ENCODE measurements around the gene KRT4. TPM values are rescaled to one million over a fixed set of nuclear protein-coding genes. Genes with fewer than 3 reads are reported as not detected.

Gene KRT4
- polyA plus RNA-seq, 3 donors, result not detected

DNA sequence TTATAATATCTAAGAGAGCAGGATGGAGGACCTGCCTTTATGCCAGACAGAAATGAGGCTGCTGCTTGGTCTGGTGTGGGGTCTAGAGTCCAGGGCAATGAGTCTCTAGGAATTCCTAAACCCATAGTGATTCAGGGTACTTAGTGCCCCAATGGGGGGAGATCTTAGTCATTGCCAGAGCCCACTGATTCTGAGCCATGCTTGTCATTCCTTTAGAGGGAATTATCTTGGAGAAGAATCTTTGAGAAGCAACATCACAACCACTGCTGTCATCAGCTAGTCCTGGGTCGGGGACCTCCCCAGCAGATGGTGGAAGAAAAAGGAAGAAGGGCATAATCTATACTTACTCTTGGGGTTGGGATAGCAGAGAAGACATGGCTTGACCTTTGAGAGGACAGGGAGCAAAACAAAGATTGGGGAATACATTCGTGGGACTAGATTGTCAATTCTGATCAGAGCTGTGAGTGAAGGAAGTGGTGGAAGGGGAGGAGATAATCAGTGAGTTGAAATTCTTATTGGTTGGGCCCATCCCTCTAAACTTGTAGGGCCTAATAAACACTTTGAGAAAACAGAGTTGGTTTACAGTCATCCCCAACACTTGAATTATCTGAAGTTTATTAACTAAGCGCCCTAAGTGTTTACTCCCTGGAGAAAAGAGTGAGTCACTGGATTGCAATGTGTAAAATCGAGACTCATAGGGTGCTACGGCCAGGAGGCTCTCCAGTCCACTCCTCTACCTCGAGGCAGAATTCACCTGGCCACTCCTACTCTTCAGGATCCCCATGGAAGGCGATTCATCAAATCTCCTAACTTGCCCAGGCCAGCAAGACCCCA is 15.0 kb downstream of the KRT4 start:
- Histone ChIP-seq H3K4me1 (ENCODE audit: control insufficient read depth in 1 of 2, insufficient read depth in 2 of 2, low read length in 2 of 2) (no peaks in the 10 kb centered on the region), H3K27me3 (ENCODE audit: control insufficient read depth in 2 of 2, insufficient read depth in 2 of 2, low read length in 2 of 2) (no peaks in the 10 kb centered on the region), H3K36me3 (replicated peaks in 1 of 2; ENCODE audit: control insufficient read depth in 1 of 2, insufficient read depth in 2 of 2, low read length in 2 of 2) (no peaks in the 10 kb centered on the region), H3K79me2 (ENCODE audit: insufficient read depth, low read length) (no peaks in the 10 kb centered on the region), H3K9ac (ENCODE audit: insufficient read depth, low read length, poor library complexity, severe bottlenecking) (no peak overlapping the region), H3K4me2 (replicated peaks; ENCODE audit: extremely low read depth, low read length, poor library complexity, severe bottlenecking) (no peak overlapping the region), H3K27ac (ENCODE audit: low read depth in 1 of 2, low read length in 2 of 2) (no peak overlapping the region), H2AFZ (ENCODE audit: insufficient read depth, low read depth, low read length, poor library complexity, severe bottlenecking) (no peak overlapping the region), H3K4me3 (replicated peaks in 1 of 3; ENCODE audit: low read depth in 2 of 3, low read length in 3 of 3) (no peak overlapping the region), H3K9me3 (replicated peaks in 1 of 2; ENCODE audit: control insufficient read depth in 1 of 2, insufficient read depth in 1 of 2, low read length in 2 of 2) (no peaks in the 10 kb centered on the region), H4K20me1 (ENCODE audit: insufficient read depth, low read length) (no peaks in the 10 kb centered on the region)
- no peak for DNase-seq
- no peak overlapping the region for H3K27ac Mint-ChIP-seq
- H3K4me3 Mint-ChIP-seq, result no peak overlapping the region
- peaks cover 0 to 2% (median 0%) of the 10 kb centered on the region in 7 donors for H3K9me3 Mint-ChIP-seq
- H3K27me3 Mint-ChIP-seq (ENCODE audit: low read depth in 3 of 3), result peaks cover 7 to 9% (median 9%) of the 10 kb centered on the region in 3 donors
- TF ChIP-seq, protein P1, sequence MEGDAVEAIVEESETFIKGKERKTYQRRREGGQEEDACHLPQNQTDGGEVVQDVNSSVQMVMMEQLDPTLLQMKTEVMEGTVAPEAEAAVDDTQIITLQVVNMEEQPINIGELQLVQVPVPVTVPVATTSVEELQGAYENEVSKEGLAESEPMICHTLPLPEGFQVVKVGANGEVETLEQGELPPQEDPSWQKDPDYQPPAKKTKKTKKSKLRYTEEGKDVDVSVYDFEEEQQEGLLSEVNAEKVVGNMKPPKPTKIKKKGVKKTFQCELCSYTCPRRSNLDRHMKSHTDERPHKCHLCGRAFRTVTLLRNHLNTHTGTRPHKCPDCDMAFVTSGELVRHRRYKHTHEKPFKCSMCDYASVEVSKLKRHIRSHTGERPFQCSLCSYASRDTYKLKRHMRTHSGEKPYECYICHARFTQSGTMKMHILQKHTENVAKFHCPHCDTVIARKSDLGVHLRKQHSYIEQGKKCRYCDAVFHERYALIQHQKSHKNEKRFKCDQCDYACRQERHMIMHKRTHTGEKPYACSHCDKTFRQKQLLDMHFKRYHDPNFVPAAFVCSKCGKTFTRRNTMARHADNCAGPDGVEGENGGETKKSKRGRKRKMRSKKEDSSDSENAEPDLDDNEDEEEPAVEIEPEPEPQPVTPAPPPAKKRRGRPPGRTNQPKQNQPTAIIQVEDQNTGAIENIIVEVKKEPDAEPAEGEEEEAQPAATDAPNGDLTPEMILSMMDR (IDR thresholded peaks at IDR 0.05), result no peak
- 92% methylated on average over 2 of the region's 7 CpGs for WGBS (ENCODE audit: insufficient coverage)
- H3K36me3 Mint-ChIP-seq, result no peaks in the 10 kb centered on the region
- H3K4me1 Mint-ChIP-seq, result no peaks in the 10 kb centered on the region
- intact Hi-C loops (cut with micrococcal nuclease), result no loop called here

DNA sequence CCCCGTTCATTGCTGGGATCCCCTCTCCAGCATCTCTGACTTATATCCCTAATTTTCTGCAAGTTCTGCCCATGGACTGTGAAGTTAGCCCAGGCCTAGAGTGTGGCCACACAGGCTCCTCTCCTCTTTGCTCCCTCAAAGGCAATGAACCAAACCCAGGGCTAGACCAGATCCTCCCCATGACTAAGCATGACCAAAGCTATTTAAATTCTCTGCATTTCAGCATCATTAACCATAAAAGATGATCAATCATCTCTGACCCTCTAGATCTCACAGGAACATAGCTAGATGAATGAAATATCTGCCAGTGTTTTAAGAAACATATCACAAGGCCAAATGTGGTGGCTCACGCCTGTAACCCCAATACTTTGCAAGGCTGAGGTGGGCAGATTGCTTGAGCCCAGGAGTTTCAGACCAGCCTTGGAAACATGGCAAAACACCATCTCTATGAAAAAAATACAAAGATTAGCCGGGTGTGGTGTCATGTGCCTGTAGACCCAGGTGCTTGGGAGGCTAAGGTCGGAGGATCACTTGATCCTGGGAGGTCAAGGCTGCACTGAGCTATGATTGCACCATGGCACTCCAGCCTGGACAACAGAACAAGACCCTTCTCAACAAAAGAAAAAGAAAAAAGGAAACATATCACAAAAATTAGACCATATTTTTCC is 15.8 kb downstream of the KRT4 start:
- H3K27me3 Mint-ChIP-seq (ENCODE audit: low read depth in 3 of 3), result peaks cover 5 to 9% (median 8%) of the 10 kb centered on the region in 3 donors
- no peak overlapping the region for H3K4me3 ChIP-seq (replicated peaks in 1 of 3; ENCODE audit: low read depth in 2 of 3, low read length in 3 of 3)
- no peak overlapping the region for H3K4me3 Mint-ChIP-seq
- no peak overlapping the region for H2AFZ ChIP-seq (ENCODE audit: insufficient read depth, low read depth, low read length, poor library complexity, severe bottlenecking)
- 100% methylated on average over 2 of the region's 4 CpGs for WGBS (ENCODE audit: insufficient coverage)
- H3K9ac ChIP-seq (ENCODE audit: insufficient read depth, low read length, poor library complexity, severe bottlenecking), result no peak overlapping the region
- H3K4me2 ChIP-seq (replicated peaks; ENCODE audit: extremely low read depth, low read length, poor library complexity, severe bottlenecking), result no peak overlapping the region
- H3K79me2 ChIP-seq (ENCODE audit: insufficient read depth, low read length), result no peaks in the 10 kb centered on the region
- H3K4me1 ChIP-seq (ENCODE audit: control insufficient read depth in 1 of 2, insufficient read depth in 2 of 2, low read length in 2 of 2), result no peaks in the 10 kb centered on the region
- peaks cover 0 to 2% (median 0%) of the 10 kb centered on the region in 7 donors for H3K9me3 Mint-ChIP-seq
- H3K27me3 ChIP-seq (ENCODE audit: control insufficient read depth in 2 of 2, insufficient read depth in 2 of 2, low read length in 2 of 2), result no peaks in the 10 kb centered on the region
- no peaks in the 10 kb centered on the region for H3K9me3 ChIP-seq (replicated peaks in 1 of 2; ENCODE audit: control insufficient read depth in 1 of 2, insufficient read depth in 1 of 2, low read length in 2 of 2)
- intact Hi-C loops (cut with micrococcal nuclease), result no loop called here
- no peaks in the 10 kb centered on the region for H3K36me3 Mint-ChIP-seq
- no peaks in the 10 kb centered on the region for H3K4me1 Mint-ChIP-seq
- H3K27ac Mint-ChIP-seq, result no peak overlapping the region
- no peak overlapping the region for H3K27ac ChIP-seq (ENCODE audit: low read depth in 1 of 2, low read length in 2 of 2)
- TF ChIP-seq, protein P1 (IDR thresholded peaks at IDR 0.05), result no peak
- no peaks in the 10 kb centered on the region for H4K20me1 ChIP-seq (ENCODE audit: insufficient read depth, low read length)
- H3K36me3 ChIP-seq (replicated peaks in 1 of 2; ENCODE audit: control insufficient read depth in 1 of 2, insufficient read depth in 2 of 2, low read length in 2 of 2), result no peaks in the 10 kb centered on the region
- no peak for DNase-seq

Data from CD14-positive monocyte (primary cell).